Measurements from ENCODE around the gene FXYD4.
"Not testable (repeated sequence)": the region's sequence is repeated elsewhere in the genome, so short reads cannot be mapped to it uniquely, and the experiment has no call there.

Gene FXYD4

DNA sequence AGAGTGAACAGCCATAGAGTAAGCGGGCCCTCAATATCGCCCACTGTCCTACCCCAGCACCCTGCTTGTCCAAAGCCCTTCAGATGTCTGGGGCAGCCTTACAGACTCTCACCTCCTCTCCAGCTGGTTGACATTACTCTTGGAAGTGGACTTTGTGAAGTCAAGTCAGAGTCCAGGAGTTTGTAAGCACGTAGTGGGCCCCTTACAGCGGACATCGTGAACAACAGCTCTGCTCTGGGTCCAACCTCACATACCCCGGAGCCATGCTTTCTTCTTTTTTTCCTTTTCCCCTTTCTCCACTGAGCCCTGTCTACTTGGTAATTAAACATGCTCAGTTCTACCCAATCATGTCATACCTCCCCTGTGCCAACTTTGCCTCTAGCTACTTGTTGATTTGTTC lies 20.1 kb downstream of the FXYD4 start:
- no peaks in the 10 kb centered on the region for H3K27me3 ChIP-seq (ENCODE audit: insufficient read depth, low read depth)
- H4K20me1 ChIP-seq (ENCODE audit: insufficient read depth), result peaks cover 3% of the 10 kb centered on the region; the same call in 1 of the 2 replicates
- H3K4me1 ChIP-seq (ENCODE audit: low read depth, poor library complexity, severe bottlenecking), result peaks cover 7% of the 10 kb centered on the region
- H3K79me2 ChIP-seq (ENCODE audit: insufficient read depth, low read depth), result peaks cover 53% of the 10 kb centered on the region; the same call in 1 of the 2 replicates
- no peak overlapping the region for H3K4me2 ChIP-seq
- no peak overlapping the region for H3K27ac ChIP-seq
- TF ChIP-seq, protein P1, sequence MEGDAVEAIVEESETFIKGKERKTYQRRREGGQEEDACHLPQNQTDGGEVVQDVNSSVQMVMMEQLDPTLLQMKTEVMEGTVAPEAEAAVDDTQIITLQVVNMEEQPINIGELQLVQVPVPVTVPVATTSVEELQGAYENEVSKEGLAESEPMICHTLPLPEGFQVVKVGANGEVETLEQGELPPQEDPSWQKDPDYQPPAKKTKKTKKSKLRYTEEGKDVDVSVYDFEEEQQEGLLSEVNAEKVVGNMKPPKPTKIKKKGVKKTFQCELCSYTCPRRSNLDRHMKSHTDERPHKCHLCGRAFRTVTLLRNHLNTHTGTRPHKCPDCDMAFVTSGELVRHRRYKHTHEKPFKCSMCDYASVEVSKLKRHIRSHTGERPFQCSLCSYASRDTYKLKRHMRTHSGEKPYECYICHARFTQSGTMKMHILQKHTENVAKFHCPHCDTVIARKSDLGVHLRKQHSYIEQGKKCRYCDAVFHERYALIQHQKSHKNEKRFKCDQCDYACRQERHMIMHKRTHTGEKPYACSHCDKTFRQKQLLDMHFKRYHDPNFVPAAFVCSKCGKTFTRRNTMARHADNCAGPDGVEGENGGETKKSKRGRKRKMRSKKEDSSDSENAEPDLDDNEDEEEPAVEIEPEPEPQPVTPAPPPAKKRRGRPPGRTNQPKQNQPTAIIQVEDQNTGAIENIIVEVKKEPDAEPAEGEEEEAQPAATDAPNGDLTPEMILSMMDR (conservative IDR thresholded peaks at IDR 0.05; ENCODE audit: low read depth, low read length), result no peak
- H3K9ac ChIP-seq, result no peak overlapping the region
- H2AFZ ChIP-seq (ENCODE audit: low read depth), result no peak overlapping the region
- peaks cover 40% of the 10 kb centered on the region; the same call in 1 of the 2 replicates for H3K36me3 ChIP-seq (ENCODE audit: insufficient read depth)
- H3K4me3 ChIP-seq (IDR thresholded peaks at IDR 0.05; ENCODE audit: insufficient read depth, low read depth, low read length), result no peak overlapping the region

DNA sequence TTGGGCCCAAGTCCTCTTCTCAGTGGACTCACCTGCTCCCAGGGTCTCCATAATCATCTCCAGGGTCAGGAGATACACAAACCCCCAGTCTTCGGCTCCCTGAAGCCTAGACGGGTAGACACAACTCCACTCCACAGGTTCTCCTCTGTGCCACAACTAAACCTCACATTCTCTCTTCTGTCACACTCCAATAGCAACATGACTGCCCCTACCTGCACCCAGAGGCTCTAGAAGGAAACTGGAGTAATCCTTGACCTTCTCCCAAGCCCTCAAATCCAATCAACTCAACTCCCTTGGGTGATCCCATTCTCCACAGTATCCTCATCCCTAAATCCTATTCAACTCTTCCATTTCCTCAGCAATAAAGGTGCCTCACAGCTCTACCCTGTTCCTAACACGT lies 21.3 kb downstream of the FXYD4 start:
- H3K4me1 ChIP-seq (ENCODE audit: low read depth, poor library complexity, severe bottlenecking), result peaks cover 7% of the 10 kb centered on the region
- peaks cover 61% of the 10 kb centered on the region for H3K79me2 ChIP-seq (ENCODE audit: insufficient read depth, low read depth)
- H3K9ac ChIP-seq, result no peak overlapping the region
- H3K27ac ChIP-seq, result no peak overlapping the region
- peaks cover 31% of the 10 kb centered on the region; the same call in 1 of the 2 replicates for H3K36me3 ChIP-seq (ENCODE audit: insufficient read depth)
- no peak overlapping the region for H3K4me2 ChIP-seq
- peaks cover 2% of the 10 kb centered on the region; the same call in 1 of the 2 replicates for H4K20me1 ChIP-seq (ENCODE audit: insufficient read depth)
- H2AFZ ChIP-seq (ENCODE audit: low read depth), result no peak overlapping the region
- TF ChIP-seq, protein P1 (conservative IDR thresholded peaks at IDR 0.05; ENCODE audit: low read depth, low read length), result no peak
- H3K27me3 ChIP-seq (ENCODE audit: insufficient read depth, low read depth), result no peaks in the 10 kb centered on the region
- H3K4me3 ChIP-seq (IDR thresholded peaks at IDR 0.05; ENCODE audit: insufficient read depth, low read depth, low read length), result no peak overlapping the region

DNA sequence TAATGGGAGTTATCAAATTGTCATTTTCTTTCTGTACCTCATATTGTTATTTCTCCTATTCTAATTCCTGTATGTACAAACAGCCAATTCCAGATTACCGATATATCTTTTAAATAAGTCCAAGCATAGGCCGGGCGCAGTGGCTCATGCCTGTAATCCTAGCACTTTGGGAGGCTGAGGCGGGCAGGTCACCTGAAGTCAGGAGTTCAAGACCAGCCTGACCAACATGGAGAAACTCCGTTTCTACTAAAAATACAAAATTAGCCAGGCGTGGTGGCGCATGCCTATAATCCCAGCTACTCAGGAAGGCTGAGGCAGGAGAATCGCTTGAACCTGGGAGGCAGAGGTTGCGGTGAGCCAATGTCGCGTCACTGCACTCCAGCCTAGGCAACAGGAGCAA lies 21.8 kb downstream of the FXYD4 start:
- H4K20me1 ChIP-seq (ENCODE audit: insufficient read depth); H3K27me3 ChIP-seq (ENCODE audit: insufficient read depth, low read depth); H3K9ac ChIP-seq; H2AFZ ChIP-seq (ENCODE audit: low read depth); H3K27ac ChIP-seq; H3K4me2 ChIP-seq; H3K4me3 ChIP-seq (IDR thresholded peaks at IDR 0.05; ENCODE audit: insufficient read depth, low read depth, low read length); H3K4me1 ChIP-seq (ENCODE audit: low read depth, poor library complexity, severe bottlenecking): not testable (repeated sequence)
- peaks cover 27% of the 10 kb centered on the region; the same call in 1 of the 2 replicates for H3K36me3 ChIP-seq (ENCODE audit: insufficient read depth)
- peaks cover 65% of the 10 kb centered on the region for H3K79me2 ChIP-seq (ENCODE audit: insufficient read depth, low read depth)

DNA sequence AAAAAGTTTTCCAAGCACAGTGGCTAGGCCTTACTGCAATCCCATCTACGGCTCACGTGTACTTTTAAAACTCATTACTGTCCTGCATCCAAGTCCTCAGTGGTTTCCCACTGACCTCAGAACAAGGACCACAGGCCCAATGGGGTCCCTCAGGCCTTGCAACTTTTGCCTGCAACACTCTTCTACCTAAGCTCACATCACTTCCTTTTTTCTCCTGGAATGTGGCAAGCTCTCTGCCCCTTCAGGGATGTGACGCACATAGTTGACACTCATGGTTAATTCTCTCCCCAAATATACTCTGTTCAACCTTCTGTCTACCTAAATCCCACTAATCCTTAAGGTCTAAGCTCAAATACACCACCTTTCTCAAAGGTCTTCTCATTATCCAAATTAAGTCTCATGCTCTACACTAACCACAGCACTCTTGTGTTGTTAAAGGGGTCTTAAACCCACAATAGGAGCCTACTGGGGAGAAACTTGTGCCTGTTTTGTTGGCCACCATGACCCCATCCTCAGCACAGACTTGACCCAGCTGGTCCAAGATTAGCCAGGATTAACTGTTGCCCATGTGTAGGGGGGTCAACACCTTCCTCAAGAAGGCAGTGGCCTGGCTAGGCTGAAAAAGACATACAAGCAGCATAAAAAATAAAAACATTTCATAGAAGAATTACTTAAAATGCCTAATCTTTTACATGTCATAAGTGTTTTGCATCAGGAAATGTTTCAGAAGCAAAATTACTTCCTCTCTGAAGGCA lies 22.3 kb downstream of the FXYD4 start:
- no peak overlapping the region for H3K4me2 ChIP-seq
- peaks cover 26% of the 10 kb centered on the region; the same call in 1 of the 2 replicates for H3K36me3 ChIP-seq (ENCODE audit: insufficient read depth)
- H3K4me3 ChIP-seq (IDR thresholded peaks at IDR 0.05; ENCODE audit: insufficient read depth, low read depth, low read length), result no peak overlapping the region
- no peak overlapping the region for H3K27ac ChIP-seq
- peaks cover 71% of the 10 kb centered on the region for H3K79me2 ChIP-seq (ENCODE audit: insufficient read depth, low read depth)
- H2AFZ ChIP-seq (ENCODE audit: low read depth), result no peak overlapping the region
- no peaks in the 10 kb centered on the region for H3K27me3 ChIP-seq (ENCODE audit: insufficient read depth, low read depth)
- H3K4me1 ChIP-seq (ENCODE audit: low read depth, poor library complexity, severe bottlenecking), result peaks cover 9% of the 10 kb centered on the region
- TF ChIP-seq, protein P1 (conservative IDR thresholded peaks at IDR 0.05; ENCODE audit: low read depth, low read length), result no peak
- H4K20me1 ChIP-seq (ENCODE audit: insufficient read depth), result peaks cover 7% of the 10 kb centered on the region; the same call in 1 of the 2 replicates
- H3K9ac ChIP-seq, result no peak overlapping the region

DNA sequence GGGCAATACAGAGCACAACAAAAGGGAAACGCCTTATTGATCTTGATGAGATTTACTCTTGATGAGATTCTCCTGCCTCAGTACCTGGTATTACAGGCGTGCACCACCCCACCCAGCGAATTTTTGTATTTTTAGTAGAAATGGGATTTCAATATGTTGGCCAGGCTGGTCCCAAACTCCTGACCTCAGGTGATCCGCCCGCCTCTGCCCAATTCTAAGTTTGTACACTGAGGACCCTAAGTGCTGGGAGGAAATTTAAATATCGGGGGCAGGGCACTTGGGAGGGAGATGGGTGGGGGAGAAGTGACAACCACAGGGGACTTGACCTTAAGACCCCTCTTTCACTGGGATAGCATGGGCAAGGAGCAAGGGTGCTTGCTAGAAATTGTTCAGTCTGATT lies 23.4 kb downstream of the FXYD4 start:
- peaks cover 9% of the 10 kb centered on the region for H3K4me1 ChIP-seq (ENCODE audit: low read depth, poor library complexity, severe bottlenecking)
- H3K27me3 ChIP-seq (ENCODE audit: insufficient read depth, low read depth), result no peaks in the 10 kb centered on the region
- TF ChIP-seq, protein P1 (conservative IDR thresholded peaks at IDR 0.05; ENCODE audit: low read depth, low read length), result no peak
- H3K4me3 ChIP-seq (IDR thresholded peaks at IDR 0.05; ENCODE audit: insufficient read depth, low read depth, low read length), result no peak overlapping the region
- no peak overlapping the region for H3K27ac ChIP-seq
- H3K36me3 ChIP-seq (ENCODE audit: insufficient read depth), result peaks cover 26% of the 10 kb centered on the region; the same call in 1 of the 2 replicates
- peaks cover 10% of the 10 kb centered on the region; the same call in 1 of the 2 replicates for H4K20me1 ChIP-seq (ENCODE audit: insufficient read depth)
- no peak overlapping the region for H3K9ac ChIP-seq
- no peak overlapping the region for H2AFZ ChIP-seq (ENCODE audit: low read depth)
- peaks cover 74% of the 10 kb centered on the region for H3K79me2 ChIP-seq (ENCODE audit: insufficient read depth, low read depth)
- no peak overlapping the region for H3K4me2 ChIP-seq

Data from KMS-11 (cell line).